SK-N-SH (cell line): ENCODE results near the gene MCCC2. TPM values are rescaled to one million over a fixed set of nuclear protein-coding genes. Genes with fewer than 3 reads are reported as not detected.

Source experiments
- CTCF ChIA-PET: fragments of 300-600, 350-600 bp; formaldehyde crosslinking; extraction: SDS; loops from one replicate; lab custom pipeline; 2021; lab: Yijun Ruan, JAX
- POLR2A ChIA-PET: fragments of 350-600 bp; sonication (Branson Sonifier 250); formaldehyde crosslinking; extraction: SDS; loops from one replicate; lab custom pipeline; 2020; ENCODE audit warnings: antibody characterized with exemption, inconsistent platforms; lab: Yijun Ruan, JAX
- DNase-seq: peaks from one replicate; pipeline ENCODE4 v3.0.0; 2012
- H2AFZ ChIP-seq: fragments of 200-600 bp; sonication (generic); 2 replicates; pipeline ENCODE4 v1.8.1; 2016; ENCODE audit warnings: antibody characterized with exemption, mild to moderate bottlenecking, low read depth
- H3F3A ChIP-seq: fragments of 200-600 bp; sonication (generic); replicated peaks from 2 replicates; pipeline ENCODE3; 2016; ENCODE audit warnings: antibody characterized with exemption, mild to moderate bottlenecking; ENCODE audit not compliant: insufficient read depth
- H3K27ac ChIP-seq, 2 experiments: fragments of 200-500 bp in 1 of 2; fragments of 200-600 bp in 1 of 2; sonication (Bioruptor generic) in 1 of 2; sonication (generic), shearing (Covaris generic) in 1 of 2; 2 replicates each; pipeline versions ENCODE4 v1.5.1 to v1.6.1; 2014 to 2016; ENCODE audit warnings: low read depth in 2 of 2, inconsistent platforms in 1 of 2, low read length in 1 of 2, mild to moderate bottlenecking in 1 of 2, mixed read lengths in 1 of 2
- H3K27me3 ChIP-seq: fragments of 200-600 bp; sonication (generic), shearing (Covaris generic); 2 replicates; pipeline ENCODE4 v1.6.1; 2016; ENCODE audit warnings: mixed run types; ENCODE audit not compliant: insufficient read depth
- H3K36me3 ChIP-seq, 2 experiments: fragments of 200-500 bp in 1 of 2; fragments of 200-600 bp in 1 of 2; sonication (Bioruptor generic) in 1 of 2; sonication (generic) in 1 of 2; replicated peaks in 1 of 2; 2 replicates each; pipeline versions ENCODE3 to v1.5.1; 2014 to 2016; ENCODE audit warnings: low read length in 1 of 2, mild to moderate bottlenecking in 1 of 2; ENCODE audit not compliant: insufficient read depth in 2 of 2, control insufficient read depth in 1 of 2
- H3K4me1 ChIP-seq, 2 experiments: fragments of 200-500 bp in 1 of 2; fragments of 200-600 bp in 1 of 2; sonication (Bioruptor generic) in 1 of 2; sonication (generic), shearing (Covaris generic) in 1 of 2; 2 replicates each; pipeline versions ENCODE4 v1.5.1 to v1.6.1; 2014 to 2016; ENCODE audit warnings: low read depth in 1 of 2, low read length in 1 of 2, mixed run types in 1 of 2; ENCODE audit not compliant: insufficient read depth in 2 of 2, control insufficient read depth in 1 of 2
- H3K4me2 ChIP-seq: fragments of 200-600 bp; sonication (generic), shearing (Covaris generic); 2 replicates; pipeline ENCODE4 v1.6.1; 2017; ENCODE audit warnings: mixed run types
- H3K4me3 ChIP-seq, 2 experiments: fragments of 200-500 bp in 1 of 2; fragments of 200-600 bp in 1 of 2; sonication (Bioruptor generic) in 1 of 2; sonication (generic), shearing (Covaris generic) in 1 of 2; 2 replicates each; pipeline versions ENCODE4 v1.5.1 to v1.8.1; 2014 to 2016; ENCODE audit warnings: low read depth in 2 of 2, inconsistent platforms in 1 of 2, low read length in 1 of 2, mild to moderate bottlenecking in 1 of 2, mixed read lengths in 1 of 2, moderate library complexity in 1 of 2
- H3K79me2 ChIP-seq: fragments of 200-600 bp; sonication (generic); 2 replicates; pipeline ENCODE4 v1.8.1; 2017; ENCODE audit warnings: mild to moderate bottlenecking; ENCODE audit not compliant: insufficient read depth
- H3K9ac ChIP-seq: fragments of 200-600 bp; sonication (generic); 2 replicates; pipeline ENCODE4 v1.6.1; 2017; ENCODE audit warnings: mixed run types
- H3K9me2 ChIP-seq: fragments of 200-600 bp; sonication (generic); 2 replicates; pipeline ENCODE4 v1.6.1; 2017; ENCODE audit warnings: mixed run types
- H3K9me3 ChIP-seq: fragments of 200-600 bp; sonication (generic); 2 replicates; pipeline ENCODE4 v1.6.1; 2017; ENCODE audit warnings: mixed run types, mild to moderate bottlenecking, moderate library complexity
- H4K20me1 ChIP-seq: fragments of 200-600 bp; sonication (generic); 2 replicates; pipeline ENCODE4 v1.6.1; 2017; ENCODE audit warnings: mild to moderate bottlenecking, mixed run types; ENCODE audit not compliant: insufficient read depth
- CHD2 ChIP-seq: fragments of 150-350 bp; IDR thresholded peaks from 2 replicates; pipeline ENCODE4 v1.6.1; 2018; ENCODE audit warnings: low read length; ENCODE audit not compliant: partially characterized antibody
- EZH2phosphoT487 ChIP-seq: fragments of 200-600 bp; sonication (generic); IDR thresholded peaks from 2 replicates; pipeline ENCODE4 v1.6.1; 2017; ENCODE audit warnings: low read depth, mixed run types, mild to moderate bottlenecking, antibody characterized with exemption, moderate library complexity, borderline replicate concordance
- FOSL2 ChIP-seq: IDR thresholded peaks from 2 replicates; pipeline ENCODE4 v1.4.0; 2012; ENCODE audit warnings: low read depth, mild to moderate bottlenecking, moderate library complexity, borderline replicate concordance
- FOXJ3 ChIP-seq: sonication (generic); formaldehyde crosslinking; IDR thresholded peaks from 2 replicates; pipeline ENCODE4 v1.5.1; 2020; ENCODE audit warnings: mild to moderate bottlenecking, missing genetic modification reagents
- MEF2A ChIP-seq: IDR thresholded peaks from 2 replicates; pipeline ENCODE4 v1.4.0; 2012; ENCODE audit warnings: low read depth, borderline replicate concordance
- MXI1 ChIP-seq: IDR thresholded peaks from 2 replicates; pipeline ENCODE4 v1.6.1; 2012; ENCODE audit warnings: mild to moderate bottlenecking, low read depth, low read length, improper control_type of control experiment
- NRF1 ChIP-seq: IDR thresholded peaks from 2 replicates; pipeline ENCODE4 v1.6.1; 2012; ENCODE audit warnings: low read depth, mild to moderate bottlenecking, low read length
- POLR2AphosphoS5 ChIP-seq: IDR thresholded peaks from 2 replicates; pipeline ENCODE4 v1.6.1; 2012; ENCODE audit warnings: low read depth, low read length
- RAD21 ChIP-seq: IDR thresholded peaks from 2 replicates; pipeline ENCODE4 v1.6.1; 2012; ENCODE audit warnings: mild to moderate bottlenecking, low read length
- RCOR1 ChIP-seq: fragments of 150-350 bp; IDR thresholded peaks from 2 replicates; pipeline ENCODE4 v1.6.1; 2017; ENCODE audit warnings: antibody characterized with exemption, low read length
- RXRA ChIP-seq: IDR thresholded peaks from 2 replicates; pipeline ENCODE4 v1.4.0; 2012; ENCODE audit warnings: low read depth, mild to moderate bottlenecking, borderline replicate concordance
- SIN3A ChIP-seq: IDR thresholded peaks from 2 replicates; pipeline ENCODE4 v1.6.1; 2012; ENCODE audit warnings: low read depth, mild to moderate bottlenecking, low read length, moderate library complexity, borderline replicate concordance
- YY1 ChIP-seq: IDR thresholded peaks from 2 replicates; pipeline ENCODE4 v1.4.0; 2012; ENCODE audit warnings: low read depth, mild to moderate bottlenecking
- WGBS: methylation state at CpG from one replicate; pipeline ENCODE4 v1.1.6; 2017; ENCODE audit warnings: low lambda C conversion rate; 5-methylcytosine and 5-hydroxymethylcytosine counted together
- polyA plus RNA-seq, 3 experiments: library from polyadenylated mRNA; depleted of rRNA; stranded (reverse); fragments of >200 nt; gene quantifications; 2 replicates each; pipeline ENCODE4 v1.2.3, GENCODE V29; 2012
- TF ChIP-seq, protein P1 (sequence below): IDR thresholded peaks from 2 replicates; pipeline ENCODE4 v1.4.0; 2012; ENCODE audit warnings: low read depth, borderline replicate concordance
- TF ChIP-seq, protein P2 (sequence below): fragments of 150-350 bp; IDR thresholded peaks from 2 replicates; pipeline ENCODE4 v1.6.1; 2016; ENCODE audit warnings: mild to moderate bottlenecking, low read depth, low read length
- TF ChIP-seq, protein P3 (sequence below): IDR thresholded peaks from 2 replicates; pipeline ENCODE4; 2012
- TF ChIP-seq, protein P4 (sequence below): fragments of 200-600 bp; sonication (generic); IDR thresholded peaks from 2 replicates; pipeline ENCODE4 v1.6.1; 2017; ENCODE audit warnings: antibody characterized with exemption, mild to moderate bottlenecking, moderate library complexity

MCCC2 gene
- polyA plus RNA-seq, 1 of the 3 experiments (the other 2 are of a cell fraction): 33.6 TPM

DNA sequence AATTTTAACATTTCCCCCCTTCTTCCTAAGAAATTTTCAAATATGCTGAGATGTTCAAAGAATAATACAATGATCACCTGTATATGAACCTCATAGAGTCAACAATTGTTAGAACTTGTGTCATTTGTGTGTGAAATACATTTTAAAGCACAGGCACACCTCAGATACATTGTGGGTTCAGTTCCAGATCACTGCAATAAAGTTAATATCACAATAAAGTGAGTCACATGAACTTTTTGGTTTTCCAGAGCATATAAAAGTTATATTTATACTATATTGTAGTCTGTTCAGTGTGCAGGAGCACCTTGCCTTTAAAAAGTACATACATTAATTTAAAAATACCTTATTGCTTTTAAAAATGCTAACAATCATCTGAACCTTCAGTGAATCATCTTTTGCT, 50.0 kb downstream of the MCCC2 start:
- no peaks in the 10 kb centered on the region for H3K9me2 ChIP-seq
- no peak overlapping the region for H3K4me3 ChIP-seq
- ChIA-PET POLR2A (no interaction called here), CTCF (no interaction called here)
- TF ChIP-seq MEF2A: no peak
- TF ChIP-seq, protein P1, sequence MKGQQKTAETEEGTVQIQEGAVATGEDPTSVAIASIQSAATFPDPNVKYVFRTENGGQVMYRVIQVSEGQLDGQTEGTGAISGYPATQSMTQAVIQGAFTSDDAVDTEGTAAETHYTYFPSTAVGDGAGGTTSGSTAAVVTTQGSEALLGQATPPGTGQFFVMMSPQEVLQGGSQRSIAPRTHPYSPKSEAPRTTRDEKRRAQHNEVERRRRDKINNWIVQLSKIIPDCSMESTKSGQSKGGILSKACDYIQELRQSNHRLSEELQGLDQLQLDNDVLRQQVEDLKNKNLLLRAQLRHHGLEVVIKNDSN: no peak
- no peak for TF ChIP-seq NRF1
- no peak for TF ChIP-seq SIN3A
- TF ChIP-seq, protein P2, sequence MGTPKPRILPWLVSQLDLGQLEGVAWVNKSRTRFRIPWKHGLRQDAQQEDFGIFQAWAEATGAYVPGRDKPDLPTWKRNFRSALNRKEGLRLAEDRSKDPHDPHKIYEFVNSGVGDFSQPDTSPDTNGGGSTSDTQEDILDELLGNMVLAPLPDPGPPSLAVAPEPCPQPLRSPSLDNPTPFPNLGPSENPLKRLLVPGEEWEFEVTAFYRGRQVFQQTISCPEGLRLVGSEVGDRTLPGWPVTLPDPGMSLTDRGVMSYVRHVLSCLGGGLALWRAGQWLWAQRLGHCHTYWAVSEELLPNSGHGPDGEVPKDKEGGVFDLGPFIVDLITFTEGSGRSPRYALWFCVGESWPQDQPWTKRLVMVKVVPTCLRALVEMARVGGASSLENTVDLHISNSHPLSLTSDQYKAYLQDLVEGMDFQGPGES: no peak
- no peak for TF ChIP-seq MXI1
- no peaks in the 10 kb centered on the region for H3K27me3 ChIP-seq
- no peaks in the 10 kb centered on the region for H3K79me2 ChIP-seq
- H3K4me2 ChIP-seq: no peak overlapping the region
- no peak overlapping the region for H3K9ac ChIP-seq
- no peak overlapping the region for H3K27ac ChIP-seq
- no peaks in the 10 kb centered on the region for H3K9me3 ChIP-seq
- no peak for DNase-seq
- H2AFZ ChIP-seq: no peak overlapping the region
- H3K4me1 ChIP-seq: no peaks in the 10 kb centered on the region
- no peaks in the 10 kb centered on the region for H3F3A ChIP-seq
- peaks cover 30 to 66% of the 10 kb centered on the region in 2 experiments for H3K36me3 ChIP-seq
- no peaks in the 10 kb centered on the region for H4K20me1 ChIP-seq

DNA sequence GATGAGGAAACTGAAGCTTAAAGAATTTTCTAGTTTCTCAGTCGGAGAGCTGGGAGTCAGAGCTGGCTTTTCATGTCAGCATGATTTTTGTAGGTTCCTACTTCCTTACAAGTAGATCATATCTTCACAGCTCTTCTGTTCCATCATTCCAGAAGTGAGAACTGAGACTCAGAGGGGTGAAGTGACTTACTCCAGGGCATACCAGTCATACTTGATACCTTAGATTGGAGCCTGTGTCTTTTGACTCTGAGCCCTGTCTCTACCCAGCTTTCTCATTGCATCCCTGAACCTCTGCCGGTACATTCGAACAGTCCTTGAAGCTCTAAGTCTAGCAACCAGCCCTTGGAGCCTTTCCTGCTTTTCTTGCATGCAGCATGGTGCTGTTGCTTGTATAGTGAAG, 53.3 kb downstream of the MCCC2 start:
- Histone ChIP-seq H3K9ac (no peak overlapping the region), H3K27me3 (no peaks in the 10 kb centered on the region), H3K27ac (no peak overlapping the region), H3K9me3 (no peaks in the 10 kb centered on the region), H4K20me1 (no peaks in the 10 kb centered on the region), H3K4me3 (no peak overlapping the region), H3F3A (no peaks in the 10 kb centered on the region), H3K36me3 (peaks cover 33 to 62% of the 10 kb centered on the region in 2 experiments), H3K4me2 (no peak overlapping the region), H3K79me2 (no peaks in the 10 kb centered on the region), H3K4me1 (no peaks in the 10 kb centered on the region), H2AFZ (no peak overlapping the region), H3K9me2 (no peaks in the 10 kb centered on the region)
- no peak for DNase-seq
- POLR2A ChIA-PET: no interaction called here
- 100% methylated on average over 3 of the region's 3 CpGs for WGBS
- no peak for TF ChIP-seq EZH2phosphoT487
- TF ChIP-seq CHD2: no peak
- TF ChIP-seq RXRA: no peak
- no peak for TF ChIP-seq RAD21
- TF ChIP-seq, protein P2: no peak
- TF ChIP-seq MEF2A: no peak
- no peak for TF ChIP-seq SIN3A
- TF ChIP-seq FOSL2: no peak
- no peak for TF ChIP-seq FOXJ3 (CRISPR knock-in tag)
- TF ChIP-seq, protein P3, sequence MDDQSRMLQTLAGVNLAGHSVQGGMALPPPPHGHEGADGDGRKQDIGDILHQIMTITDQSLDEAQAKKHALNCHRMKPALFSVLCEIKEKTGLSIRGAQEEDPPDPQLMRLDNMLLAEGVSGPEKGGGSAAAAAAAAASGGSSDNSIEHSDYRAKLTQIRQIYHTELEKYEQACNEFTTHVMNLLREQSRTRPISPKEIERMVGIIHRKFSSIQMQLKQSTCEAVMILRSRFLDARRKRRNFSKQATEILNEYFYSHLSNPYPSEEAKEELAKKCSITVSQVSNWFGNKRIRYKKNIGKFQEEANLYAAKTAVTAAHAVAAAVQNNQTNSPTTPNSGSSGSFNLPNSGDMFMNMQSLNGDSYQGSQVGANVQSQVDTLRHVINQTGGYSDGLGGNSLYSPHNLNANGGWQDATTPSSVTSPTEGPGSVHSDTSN: no peak
- TF ChIP-seq POLR2AphosphoS5: no peak
- TF ChIP-seq YY1: no peak
- TF ChIP-seq NRF1: no peak
- TF ChIP-seq, protein P4, sequence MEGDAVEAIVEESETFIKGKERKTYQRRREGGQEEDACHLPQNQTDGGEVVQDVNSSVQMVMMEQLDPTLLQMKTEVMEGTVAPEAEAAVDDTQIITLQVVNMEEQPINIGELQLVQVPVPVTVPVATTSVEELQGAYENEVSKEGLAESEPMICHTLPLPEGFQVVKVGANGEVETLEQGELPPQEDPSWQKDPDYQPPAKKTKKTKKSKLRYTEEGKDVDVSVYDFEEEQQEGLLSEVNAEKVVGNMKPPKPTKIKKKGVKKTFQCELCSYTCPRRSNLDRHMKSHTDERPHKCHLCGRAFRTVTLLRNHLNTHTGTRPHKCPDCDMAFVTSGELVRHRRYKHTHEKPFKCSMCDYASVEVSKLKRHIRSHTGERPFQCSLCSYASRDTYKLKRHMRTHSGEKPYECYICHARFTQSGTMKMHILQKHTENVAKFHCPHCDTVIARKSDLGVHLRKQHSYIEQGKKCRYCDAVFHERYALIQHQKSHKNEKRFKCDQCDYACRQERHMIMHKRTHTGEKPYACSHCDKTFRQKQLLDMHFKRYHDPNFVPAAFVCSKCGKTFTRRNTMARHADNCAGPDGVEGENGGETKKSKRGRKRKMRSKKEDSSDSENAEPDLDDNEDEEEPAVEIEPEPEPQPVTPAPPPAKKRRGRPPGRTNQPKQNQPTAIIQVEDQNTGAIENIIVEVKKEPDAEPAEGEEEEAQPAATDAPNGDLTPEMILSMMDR: no peak
- no peak for TF ChIP-seq RCOR1
- CTCF ChIA-PET: no interaction called here
